ENCODE data around the gene ATP11B. TPM values are rescaled to one million over a fixed set of nuclear protein-coding genes. Genes with fewer than 3 reads are reported as not detected.

The ATP11B gene
- polyA plus RNA-seq, 1 experiment, result 11.2 TPM

DNA sequence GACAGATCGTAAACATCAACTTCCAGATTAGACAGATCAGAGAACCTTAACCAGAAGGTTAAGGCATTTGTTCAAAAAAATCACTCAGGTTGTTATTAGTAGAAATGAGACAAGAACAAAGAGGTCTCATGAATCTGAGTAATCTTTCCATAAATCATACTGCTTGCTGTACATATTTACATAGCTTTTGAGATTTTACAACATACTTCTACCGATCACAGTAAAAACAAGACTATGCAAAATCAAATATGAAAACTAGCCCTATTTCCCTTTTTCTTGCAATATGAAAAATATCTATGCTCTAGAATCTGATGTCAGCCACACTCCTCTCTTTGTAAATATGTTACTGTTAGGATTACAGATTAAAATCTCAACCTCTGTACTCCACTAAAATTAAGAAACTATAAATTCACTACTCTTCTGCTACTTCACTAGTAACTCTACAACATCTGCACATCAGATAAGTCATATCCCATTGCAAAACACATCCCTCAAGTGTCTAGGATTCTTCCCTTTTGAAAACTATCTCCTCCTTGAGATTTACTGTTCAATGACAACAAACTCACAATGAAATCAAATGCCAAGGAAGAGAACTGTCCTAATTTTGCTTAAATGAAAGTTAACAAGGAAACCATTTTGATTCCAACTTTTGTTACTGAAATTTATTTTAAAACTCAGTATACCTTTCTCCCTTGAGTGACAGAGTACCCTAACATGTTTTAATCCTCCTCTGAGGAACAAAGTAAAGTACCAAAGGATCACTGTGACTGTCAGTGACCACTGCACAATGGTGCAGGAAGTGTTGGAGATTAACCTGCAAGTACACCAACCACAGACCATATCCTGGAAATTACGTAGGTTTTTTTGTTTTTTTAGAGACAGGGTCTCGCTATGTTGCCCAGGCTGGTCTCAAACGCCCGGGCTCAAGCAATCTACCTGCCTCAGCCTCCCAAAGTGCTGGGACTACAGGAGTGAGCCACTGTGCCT, 174.2 kb downstream of the ATP11B start:
- Histone ChIP-seq H3K4me3 (ENCODE audit: low read depth, low read length) (no peak overlapping the region), H3K36me3 (ENCODE audit: control insufficient read depth, insufficient read depth, low read length) (peaks cover under 1% of the 10 kb centered on the region; the same call in 1 of the 2 replicates), H3K27me3 (ENCODE audit: control insufficient read depth, insufficient read depth, low read length) (no peaks in the 10 kb centered on the region)
- TF ChIP-seq, protein P1, sequence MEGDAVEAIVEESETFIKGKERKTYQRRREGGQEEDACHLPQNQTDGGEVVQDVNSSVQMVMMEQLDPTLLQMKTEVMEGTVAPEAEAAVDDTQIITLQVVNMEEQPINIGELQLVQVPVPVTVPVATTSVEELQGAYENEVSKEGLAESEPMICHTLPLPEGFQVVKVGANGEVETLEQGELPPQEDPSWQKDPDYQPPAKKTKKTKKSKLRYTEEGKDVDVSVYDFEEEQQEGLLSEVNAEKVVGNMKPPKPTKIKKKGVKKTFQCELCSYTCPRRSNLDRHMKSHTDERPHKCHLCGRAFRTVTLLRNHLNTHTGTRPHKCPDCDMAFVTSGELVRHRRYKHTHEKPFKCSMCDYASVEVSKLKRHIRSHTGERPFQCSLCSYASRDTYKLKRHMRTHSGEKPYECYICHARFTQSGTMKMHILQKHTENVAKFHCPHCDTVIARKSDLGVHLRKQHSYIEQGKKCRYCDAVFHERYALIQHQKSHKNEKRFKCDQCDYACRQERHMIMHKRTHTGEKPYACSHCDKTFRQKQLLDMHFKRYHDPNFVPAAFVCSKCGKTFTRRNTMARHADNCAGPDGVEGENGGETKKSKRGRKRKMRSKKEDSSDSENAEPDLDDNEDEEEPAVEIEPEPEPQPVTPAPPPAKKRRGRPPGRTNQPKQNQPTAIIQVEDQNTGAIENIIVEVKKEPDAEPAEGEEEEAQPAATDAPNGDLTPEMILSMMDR (IDR thresholded peaks at IDR 0.05; ENCODE audit: insufficient read depth, low read depth, low read length), result no peak
- ChIA-PET POLR2A (no interaction called here), CTCF (no interaction called here)
- DNase-seq (ENCODE audit: low read depth), result no peak

DNA sequence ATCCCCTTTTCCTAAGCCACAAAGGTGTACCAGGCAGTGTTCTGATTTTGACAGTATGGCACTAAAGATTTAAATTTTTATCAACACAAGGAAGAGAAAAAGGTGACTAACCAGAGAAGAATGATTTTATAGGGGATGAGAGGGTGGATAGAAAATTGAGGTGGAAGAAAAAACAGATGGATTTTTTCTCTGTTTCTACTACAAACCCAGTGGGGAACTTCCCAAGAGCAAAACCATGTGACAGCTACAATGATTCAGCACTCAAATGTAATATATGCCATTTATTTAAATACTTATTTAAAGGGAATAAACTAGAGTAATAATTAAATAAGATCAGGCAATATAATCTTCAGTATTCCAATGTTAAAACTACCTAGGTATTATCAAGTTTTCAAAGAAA, 176.0 kb downstream of the ATP11B start:
- POLR2A ChIA-PET, result no interaction called here
- Histone ChIP-seq H3K4me3 (ENCODE audit: low read depth, low read length) (no peak overlapping the region), H3K27me3 (ENCODE audit: control insufficient read depth, insufficient read depth, low read length) (no peaks in the 10 kb centered on the region), H3K36me3 (ENCODE audit: control insufficient read depth, insufficient read depth, low read length) (no peaks in the 10 kb centered on the region)
- peak; percentile 63 for DNase-seq (ENCODE audit: low read depth)
- CTCF ChIA-PET, result no interaction called here
- TF ChIP-seq, protein P1 (IDR thresholded peaks at IDR 0.05; ENCODE audit: insufficient read depth, low read depth, low read length), result no peak

DNA sequence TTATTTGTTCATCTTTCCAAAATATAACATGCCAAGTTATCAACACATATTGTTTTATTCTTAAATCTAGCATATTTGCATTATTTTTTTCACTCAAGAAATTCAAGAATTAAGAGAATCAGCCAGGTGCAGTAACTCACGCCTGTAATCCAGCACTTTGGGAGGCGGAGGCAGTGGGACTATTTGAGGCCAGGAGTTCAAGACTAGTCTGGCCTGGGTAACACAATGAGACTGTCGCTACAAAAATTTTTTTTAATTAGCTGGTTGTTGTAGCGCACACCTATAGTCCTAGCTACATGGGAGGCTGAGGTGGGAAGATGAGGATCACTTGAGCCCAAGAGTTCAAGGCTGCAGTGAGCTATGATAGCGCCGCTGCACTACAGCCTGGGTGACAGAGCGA, 176.5 kb downstream of the ATP11B start:
- no peaks in the 10 kb centered on the region for H3K36me3 ChIP-seq (ENCODE audit: control insufficient read depth, insufficient read depth, low read length)
- POLR2A ChIA-PET, result no interaction called here
- DNase-seq (ENCODE audit: low read depth), result no peak
- no peak overlapping the region for H3K4me3 ChIP-seq (ENCODE audit: low read depth, low read length)
- TF ChIP-seq, protein P1 (IDR thresholded peaks at IDR 0.05; ENCODE audit: insufficient read depth, low read depth, low read length), result no peak
- no peaks in the 10 kb centered on the region for H3K27me3 ChIP-seq (ENCODE audit: control insufficient read depth, insufficient read depth, low read length)
- CTCF ChIA-PET, result no interaction called here

DNA sequence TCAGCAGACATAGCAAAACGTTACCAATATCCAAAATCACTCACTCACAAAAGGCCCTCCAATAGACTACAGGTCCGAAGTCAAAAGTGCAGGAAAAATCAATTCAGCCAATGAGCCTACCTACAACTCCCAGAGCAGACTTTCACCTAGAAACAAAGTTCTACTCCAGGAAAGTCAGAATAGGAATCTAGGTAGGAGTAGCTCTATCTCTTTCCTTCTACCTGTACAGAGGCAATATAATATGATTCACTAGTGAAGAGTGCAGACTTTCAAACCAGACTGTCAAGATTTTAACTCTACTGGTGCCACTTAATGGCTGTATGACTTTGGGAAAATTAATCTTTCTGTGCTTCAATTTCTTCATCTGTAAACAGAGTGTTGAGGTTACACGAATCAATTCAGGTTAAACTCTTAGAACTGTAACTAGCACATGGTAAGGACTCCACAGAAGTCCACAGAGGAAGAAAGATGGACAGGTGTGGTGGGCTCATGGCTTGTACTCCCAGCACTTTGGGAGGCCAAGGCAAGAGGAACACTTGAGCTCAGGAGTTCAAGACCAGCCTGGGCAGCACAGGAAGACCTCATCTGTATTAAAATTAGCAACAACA, 177.6 kb downstream of the ATP11B start:
- POLR2A ChIA-PET, result no interaction called here
- Histone ChIP-seq H3K36me3 (ENCODE audit: control insufficient read depth, insufficient read depth, low read length) (no peaks in the 10 kb centered on the region), H3K27me3 (ENCODE audit: control insufficient read depth, insufficient read depth, low read length) (no peaks in the 10 kb centered on the region), H3K4me3 (ENCODE audit: low read depth, low read length) (no peak overlapping the region)
- no peak for DNase-seq (ENCODE audit: low read depth)
- TF ChIP-seq, protein P1 (IDR thresholded peaks at IDR 0.05; ENCODE audit: insufficient read depth, low read depth, low read length), result no peak
- CTCF ChIA-PET, result no interaction called here

Other genes with a start within 250 kb of the ATP11B start
- 6.1 and 28.1 TPM in 2 replicates for gene DCUN1D1, start 187.0 kb downstream of the ATP11B start, polyA plus RNA-seq (2011; rRNA removed)

Measured in BJ (cell line).